GM10847 (cell line): ENCODE measurements around the gene FAM20C.

ENCODE experiments used
- POLR2A ChIP-seq: IDR thresholded peaks from 2 replicates; pipeline ENCODE4 v1.6.1; 2011; ENCODE audit not compliant: insufficient read length; ENCODE audit errors: extremely low read depth

FAM20C gene

DNA sequence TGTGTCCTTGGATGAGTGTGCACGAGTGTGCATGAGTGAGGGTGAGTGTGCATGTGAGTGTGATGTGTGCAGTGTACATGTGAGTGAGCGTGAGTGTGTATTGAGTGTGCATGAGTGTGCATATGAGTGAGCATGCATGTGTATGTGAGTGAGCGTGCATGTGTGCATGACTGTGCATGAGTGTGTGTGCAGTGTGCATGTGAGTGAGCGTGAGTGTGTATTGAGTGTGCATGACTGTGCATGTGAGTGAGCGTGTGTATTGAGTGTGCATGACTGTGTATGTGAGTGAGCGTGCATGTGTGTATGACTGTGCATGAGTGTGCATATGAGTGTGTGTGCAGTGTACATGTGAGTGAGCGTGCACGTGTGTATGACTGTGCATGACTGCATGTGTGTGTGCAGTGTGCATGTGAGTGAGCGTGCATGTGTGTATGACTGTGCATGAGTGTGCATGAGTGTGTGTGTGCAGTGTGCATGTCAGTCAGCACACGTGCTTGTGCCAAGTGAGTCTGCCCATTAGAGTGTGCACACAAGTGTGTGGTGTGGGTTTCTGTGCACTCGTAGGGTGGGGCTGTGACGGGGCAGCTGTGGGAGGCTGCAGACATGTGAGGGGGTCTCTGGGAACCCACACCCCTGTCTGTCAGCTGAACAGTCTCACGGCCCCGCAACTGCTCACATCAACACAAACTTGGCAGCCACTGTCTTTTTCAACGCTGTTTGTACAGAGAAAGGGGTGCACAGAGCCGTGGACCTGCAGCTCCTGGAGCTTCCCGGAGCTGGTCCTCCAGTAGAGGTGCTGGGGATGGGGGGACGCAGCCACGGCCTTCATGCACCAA lies 112.4 kb downstream of the FAM20C start:
- no peak for TF ChIP-seq POLR2A

DNA sequence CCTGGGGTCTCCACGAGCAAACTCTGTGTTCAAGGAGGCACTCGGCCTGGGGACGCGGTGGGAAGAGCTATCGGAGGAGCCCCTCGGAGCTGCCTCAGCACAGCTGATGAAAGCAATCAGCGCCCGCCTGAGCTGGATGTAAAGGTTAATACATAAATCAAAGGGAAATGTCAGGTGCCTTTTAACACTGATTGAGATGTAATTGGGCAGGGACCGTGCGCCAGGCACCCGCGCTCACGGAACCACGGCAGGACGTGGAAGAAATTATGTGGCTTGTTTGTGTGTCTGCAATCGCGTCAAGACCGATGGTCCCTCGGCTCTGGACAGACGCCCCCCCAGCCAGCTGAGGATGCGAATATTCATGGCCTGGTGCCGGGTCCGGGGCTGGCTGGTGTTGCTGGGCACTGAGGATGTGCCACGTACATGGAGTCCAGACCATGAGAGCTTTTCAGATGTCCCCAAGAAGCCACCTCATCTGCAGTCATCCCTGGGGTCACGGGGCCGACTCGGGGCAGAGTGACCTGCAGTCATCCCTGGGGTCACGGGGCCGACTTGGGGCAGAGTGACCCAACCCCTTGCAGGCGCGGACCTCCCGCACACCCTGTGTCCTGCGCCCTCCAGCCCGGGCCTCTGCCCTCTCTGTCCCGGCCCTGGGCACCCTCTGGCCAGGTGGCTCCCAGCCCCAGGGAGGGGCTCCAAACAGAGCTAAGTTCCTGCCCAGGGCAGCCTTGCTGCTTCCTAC lies 113.2 kb downstream of the FAM20C start:
- TF ChIP-seq POLR2A, result no peak

DNA sequence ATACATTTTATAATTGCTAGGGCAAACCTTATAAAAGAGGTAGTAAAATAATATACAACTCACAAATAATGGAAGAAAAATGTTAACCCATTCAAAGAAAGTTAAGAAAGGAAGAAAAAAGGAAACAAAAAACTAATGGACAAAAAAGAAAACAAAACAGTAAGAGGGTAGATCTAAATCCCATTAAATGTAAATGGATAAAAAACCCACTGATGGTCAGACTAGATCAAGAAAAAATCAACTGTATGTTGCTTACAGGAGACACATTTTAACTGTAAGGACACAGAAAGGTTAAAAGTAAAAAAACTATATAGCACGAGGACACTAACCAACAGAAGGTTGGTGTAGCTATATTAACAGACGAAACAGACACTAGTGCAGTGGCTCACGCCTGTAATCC lies 115.6 kb downstream of the FAM20C start:
- TF ChIP-seq POLR2A, result no peak

DNA sequence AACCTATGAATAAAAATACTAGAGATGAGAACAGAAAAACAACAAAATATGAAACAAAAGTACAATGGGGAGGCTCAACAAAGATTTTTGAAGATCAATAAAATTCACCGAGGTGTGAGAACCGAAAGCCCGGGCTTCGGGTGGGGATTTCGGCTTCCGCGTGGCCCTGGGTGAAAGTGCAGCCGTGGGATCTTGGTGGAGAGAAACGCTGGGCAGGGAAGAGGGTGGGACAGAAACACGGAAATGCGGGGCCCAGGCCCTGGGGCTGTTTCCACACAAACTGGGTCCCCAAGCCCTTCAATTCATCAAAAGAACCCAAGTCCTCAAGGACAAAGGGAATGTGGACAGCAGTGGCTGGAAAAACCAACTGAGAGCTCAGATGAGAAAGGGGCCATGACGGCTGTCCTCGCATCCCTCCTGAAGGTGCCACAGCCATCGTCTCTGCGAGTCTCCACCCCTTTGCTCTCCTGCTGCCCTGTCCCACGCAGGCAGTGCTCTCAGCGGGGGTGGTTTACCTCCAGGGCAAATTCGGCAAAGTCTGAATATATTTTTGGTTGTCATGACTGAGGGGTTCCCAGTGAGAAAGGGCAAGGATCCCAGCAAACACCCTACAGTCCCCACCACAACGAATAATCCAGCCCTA lies 117.3 kb downstream of the FAM20C start:
- no peak for TF ChIP-seq POLR2A
